HFFc6 (cell line): ENCODE results near the gene CHAF1A. TPM values are rescaled to one million over a fixed set of nuclear protein-coding genes. Genes with fewer than 3 reads are reported as not detected.
A peak's percentile ranks its signal among the peaks of the same experiment; 100 is the strongest.

ENCODE experiments used
- DNase-seq: peaks from one replicate; pipeline ENCODE4 v3.0.0-alpha.2; 2018
- H3K27ac Mint-ChIP-seq: 2 replicates; pipeline ENCODE4 v1.8.0; 2020; ENCODE audit warnings: mild to moderate bottlenecking, mixed read lengths
- H3K27me3 Mint-ChIP-seq: 2 replicates; pipeline ENCODE4 v1.8.0; 2021; ENCODE audit warnings: mild to moderate bottlenecking, moderate library complexity, mixed read lengths; ENCODE audit not compliant: insufficient read depth
- H3K36me3 Mint-ChIP-seq: 2 replicates; pipeline ENCODE4 v1.8.0; 2021; ENCODE audit warnings: low read depth, mixed read lengths
- H3K4me1 Mint-ChIP-seq: 2 replicates; pipeline ENCODE4 v1.8.0; 2020; ENCODE audit warnings: low read depth, mixed read lengths
- H3K4me3 Mint-ChIP-seq: 2 replicates; pipeline ENCODE4 v1.8.0; 2020; ENCODE audit warnings: mild to moderate bottlenecking, moderate library complexity, mixed read lengths
- H3K9me3 Mint-ChIP-seq: 2 replicates; pipeline ENCODE4 v1.8.0; 2020; ENCODE audit warnings: mild to moderate bottlenecking, mixed read lengths
- total RNA-seq, 6 experiments: library from RNA; stranded (reverse); fragmentation: NEBNext Ultra II Directional; extraction: Animal tissue kit (Norgen Biotek cat#: 25700); gene quantifications; 2 replicates in 1 of 6; 3 replicates in 5 of 6; pipeline ENCODE4 v1.2.3, GENCODE V29; 2021
- TF ChIP-seq, protein P1 (sequence below): fragments of 200-600 bp; sonication (generic); IDR thresholded peaks from 2 replicates; pipeline ENCODE4 v1.5.0; 2021; ENCODE audit warnings: antibody characterized with exemption, mild to moderate bottlenecking

Gene CHAF1A
- total RNA-seq, 6 experiments from 2014 or later, result 18.3 to 26.3 (median 24.4) TPM

DNA sequence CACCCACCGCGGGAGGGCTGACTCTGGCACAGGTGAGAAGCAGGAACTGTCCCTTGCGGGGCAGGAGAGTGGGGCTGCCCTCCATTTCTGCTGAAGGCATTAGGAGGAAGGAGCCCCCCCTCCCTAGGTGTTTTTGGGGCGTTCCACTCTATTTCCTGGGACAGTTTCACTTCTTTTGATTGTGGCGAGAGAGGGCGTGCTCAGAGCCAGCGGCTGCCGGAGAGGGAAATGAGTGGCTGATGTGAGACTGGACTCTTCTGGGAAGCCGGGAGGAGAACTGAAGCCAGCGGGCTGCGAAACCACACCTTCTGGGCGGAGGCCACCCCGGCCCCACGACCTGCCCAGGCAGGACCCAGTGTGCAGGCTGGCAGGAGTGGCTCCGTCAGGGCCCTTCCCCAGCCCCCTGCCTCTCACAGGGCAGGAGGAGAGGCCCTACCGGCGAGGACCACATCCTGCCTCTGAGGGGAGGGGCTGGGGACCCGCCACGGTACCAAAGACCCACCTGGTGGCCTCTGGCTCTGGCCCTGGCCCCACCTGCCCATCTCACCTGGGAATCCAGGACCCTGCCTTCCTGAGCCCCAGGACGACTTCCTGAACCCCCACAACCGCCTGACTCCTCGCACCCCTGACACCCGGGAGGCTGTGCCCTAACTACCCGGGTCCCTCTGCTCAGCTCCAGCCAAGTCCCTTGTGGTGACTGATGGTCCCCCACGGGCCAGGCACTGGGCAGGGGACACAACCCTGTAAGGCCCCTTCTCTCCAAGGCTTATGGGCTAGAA lies 33.1 kb upstream of the CHAF1A start:
- DNase-seq, result no peak
- Mint-ChIP-seq H3K4me1 (peaks cover 19% of the 10 kb centered on the region), H3K36me3 (no peaks in the 10 kb centered on the region), H3K27me3 (peaks cover 3% of the 10 kb centered on the region), H3K27ac (peak overlapping the region; percentile 49), H3K4me3 (no peak overlapping the region), H3K9me3 (no peaks in the 10 kb centered on the region)
- TF ChIP-seq, protein P1, sequence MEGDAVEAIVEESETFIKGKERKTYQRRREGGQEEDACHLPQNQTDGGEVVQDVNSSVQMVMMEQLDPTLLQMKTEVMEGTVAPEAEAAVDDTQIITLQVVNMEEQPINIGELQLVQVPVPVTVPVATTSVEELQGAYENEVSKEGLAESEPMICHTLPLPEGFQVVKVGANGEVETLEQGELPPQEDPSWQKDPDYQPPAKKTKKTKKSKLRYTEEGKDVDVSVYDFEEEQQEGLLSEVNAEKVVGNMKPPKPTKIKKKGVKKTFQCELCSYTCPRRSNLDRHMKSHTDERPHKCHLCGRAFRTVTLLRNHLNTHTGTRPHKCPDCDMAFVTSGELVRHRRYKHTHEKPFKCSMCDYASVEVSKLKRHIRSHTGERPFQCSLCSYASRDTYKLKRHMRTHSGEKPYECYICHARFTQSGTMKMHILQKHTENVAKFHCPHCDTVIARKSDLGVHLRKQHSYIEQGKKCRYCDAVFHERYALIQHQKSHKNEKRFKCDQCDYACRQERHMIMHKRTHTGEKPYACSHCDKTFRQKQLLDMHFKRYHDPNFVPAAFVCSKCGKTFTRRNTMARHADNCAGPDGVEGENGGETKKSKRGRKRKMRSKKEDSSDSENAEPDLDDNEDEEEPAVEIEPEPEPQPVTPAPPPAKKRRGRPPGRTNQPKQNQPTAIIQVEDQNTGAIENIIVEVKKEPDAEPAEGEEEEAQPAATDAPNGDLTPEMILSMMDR, result no peak

DNA sequence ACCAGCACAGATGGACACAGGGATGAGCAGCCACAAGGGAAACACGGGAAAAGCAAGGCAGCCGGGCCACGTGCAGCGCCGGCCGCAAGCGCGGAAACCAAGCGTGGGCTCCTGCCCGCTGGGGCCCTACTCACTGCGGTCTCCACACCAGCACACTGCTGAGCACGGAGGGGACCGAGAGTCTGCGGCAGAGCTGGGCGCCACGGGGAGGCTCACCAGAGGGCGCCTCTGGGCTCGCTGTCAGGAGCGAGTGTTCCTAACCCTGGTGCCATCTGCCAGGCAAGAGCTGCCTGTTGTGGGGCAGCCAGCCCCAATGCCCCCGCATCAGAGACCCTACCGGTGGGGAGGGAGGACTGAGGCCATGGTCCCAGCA lies 32.6 kb upstream of the CHAF1A start:
- H3K9me3 Mint-ChIP-seq, result no peaks in the 10 kb centered on the region

DNA sequence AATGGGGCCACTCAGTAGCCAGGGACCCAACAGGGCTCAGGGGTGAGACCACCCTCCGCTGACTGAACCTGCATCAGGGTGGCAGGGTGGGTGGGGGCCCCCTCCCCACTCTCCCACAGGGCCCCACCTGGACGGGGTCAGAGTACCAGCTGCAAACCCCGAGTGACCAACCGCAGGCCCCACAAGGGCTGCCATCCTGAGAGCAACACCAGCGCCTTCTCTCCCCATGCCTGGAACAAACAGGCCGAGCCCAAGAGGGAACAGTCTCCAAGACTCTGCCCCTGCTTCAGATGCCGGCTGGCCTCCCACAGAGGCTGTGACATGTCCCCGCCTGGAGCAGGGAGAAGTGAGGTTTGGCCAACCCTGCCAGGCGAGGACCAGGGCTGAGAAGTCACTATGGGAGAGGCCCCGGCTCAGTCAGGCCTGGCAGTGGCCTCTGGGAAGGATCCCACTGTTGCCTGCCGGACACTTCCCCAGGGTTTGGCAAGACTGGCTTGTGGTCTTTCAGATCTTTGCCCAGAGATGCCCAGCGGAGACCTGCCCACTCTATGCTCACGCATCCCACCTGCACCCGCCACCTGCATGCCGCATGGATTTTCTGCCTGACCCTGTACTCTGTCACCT lies 31.9 kb upstream of the CHAF1A start:
- Mint-ChIP-seq H3K4me3 (no peak overlapping the region), H3K27ac (peak overlapping the region; percentile 54; the same call in 1 of the 2 replicates), H3K9me3 (no peaks in the 10 kb centered on the region), H3K27me3 (peaks cover 3% of the 10 kb centered on the region), H3K36me3 (no peaks in the 10 kb centered on the region), H3K4me1 (peaks cover 29% of the 10 kb centered on the region)
- TF ChIP-seq, protein P1, result no peak
- no peak for DNase-seq

More for the DNA sequence above, 32.6 kb upstream of the CHAF1A start:
- no peak for DNase-seq
- Mint-ChIP-seq H3K4me3 (no peak overlapping the region), H3K27ac (peak overlapping the region; percentile 49), H3K36me3 (no peaks in the 10 kb centered on the region), H3K27me3 (peaks cover 3% of the 10 kb centered on the region), H3K4me1 (peaks cover 22% of the 10 kb centered on the region)
- TF ChIP-seq, protein P1, result 0 out of 2 replicates have a peak, but pooled peaks have one; percentile 28

DNA sequence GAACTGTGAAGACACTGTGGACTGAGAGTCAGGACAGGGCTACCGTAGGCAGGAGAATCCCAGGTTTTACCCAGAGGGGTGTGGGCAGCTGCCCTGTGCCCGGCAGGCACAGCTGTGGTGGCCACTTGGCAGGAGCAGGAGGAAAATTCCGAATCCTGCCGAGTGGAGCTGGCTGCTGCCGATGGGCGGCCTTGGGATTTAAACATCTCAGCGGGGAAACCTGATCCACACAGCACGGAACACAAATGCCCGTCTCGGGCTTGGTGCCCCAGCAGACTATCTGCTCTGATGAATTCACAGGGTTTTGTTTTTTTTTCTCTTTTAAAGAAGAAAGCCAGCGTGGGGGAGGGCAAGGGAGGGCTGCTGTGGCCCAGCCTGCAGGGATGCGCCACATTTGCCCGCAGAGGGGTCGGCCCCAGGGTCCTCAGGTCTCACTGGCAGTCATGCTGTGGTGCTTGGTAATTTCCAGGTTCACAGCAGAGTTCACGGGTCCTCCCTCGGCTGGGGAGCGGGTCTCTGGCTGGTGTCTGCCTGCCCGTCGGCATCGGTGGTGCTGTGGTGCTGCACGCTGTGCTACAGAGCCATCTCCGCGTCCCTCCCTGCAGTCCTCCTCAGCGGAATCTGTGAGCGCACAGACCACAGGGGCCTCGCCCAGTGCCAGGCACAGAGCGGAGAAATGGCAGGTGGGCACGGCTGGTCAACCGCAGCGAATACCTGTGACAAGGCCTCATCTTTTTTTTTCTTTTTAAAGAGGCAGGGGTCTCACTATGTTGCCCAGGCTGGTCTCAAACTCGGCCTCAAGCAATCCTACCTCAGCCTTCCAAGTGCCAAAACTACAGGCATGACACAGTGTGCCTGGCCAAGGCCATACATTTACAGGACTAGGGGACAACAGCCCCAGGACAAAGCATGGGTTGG lies 30.9 kb upstream of the CHAF1A start:
- Mint-ChIP-seq H3K4me3 (no peak overlapping the region), H3K9me3 (no peaks in the 10 kb centered on the region), H3K27ac (peak overlapping the region; percentile 98), H3K36me3 (no peaks in the 10 kb centered on the region), H3K4me1 (peaks cover 39% of the 10 kb centered on the region), H3K27me3 (peaks cover 5% of the 10 kb centered on the region)
- TF ChIP-seq, protein P1, result no peak
- DNase-seq, result no peak

DNA sequence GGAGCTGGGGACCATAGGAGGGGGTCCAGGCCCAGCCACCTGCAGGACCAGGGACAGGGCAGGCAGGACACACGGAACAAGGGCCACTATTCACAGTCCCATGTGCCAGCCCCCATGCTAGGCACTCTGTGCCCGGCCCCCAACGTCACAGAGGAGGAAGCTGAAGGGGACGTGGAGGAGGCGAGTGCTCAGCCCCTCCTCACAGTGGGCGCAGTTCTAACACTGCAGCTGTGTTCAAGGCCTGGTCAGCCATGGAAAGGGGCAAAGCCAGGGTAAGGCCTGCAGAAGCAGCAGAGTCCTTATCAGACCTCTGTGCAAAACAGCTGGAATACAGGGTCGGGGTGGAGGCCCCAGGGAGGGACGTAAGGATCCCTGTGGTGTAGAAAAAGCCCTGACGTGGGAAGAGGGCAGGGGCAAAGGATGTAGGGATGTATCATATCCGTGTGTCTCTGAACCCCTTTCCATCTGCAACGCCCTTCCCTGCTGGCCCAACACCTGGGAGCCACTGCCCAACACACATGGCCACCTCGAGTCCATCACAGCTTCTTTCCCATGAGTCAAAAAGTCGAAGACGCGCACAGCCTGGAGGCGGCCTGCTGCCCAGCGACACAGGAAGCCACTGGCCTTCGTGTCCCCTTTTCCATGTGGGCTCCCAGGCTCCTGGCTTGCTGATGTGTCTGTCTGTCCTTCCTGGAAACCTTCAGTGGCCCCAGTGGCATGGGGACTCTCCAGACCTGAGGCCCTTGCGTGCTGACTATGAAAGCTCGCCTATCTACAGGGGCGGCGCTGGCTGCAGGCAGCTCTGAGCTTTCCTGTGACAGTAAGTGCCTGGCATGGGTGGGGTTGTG lies 30.1 kb upstream of the CHAF1A start:
- TF ChIP-seq, protein P1, result no peak
- Mint-ChIP-seq H3K4me1 (peaks cover 48% of the 10 kb centered on the region), H3K27ac (peak overlapping the region; percentile 98), H3K4me3 (no peak overlapping the region), H3K36me3 (no peaks in the 10 kb centered on the region), H3K9me3 (no peaks in the 10 kb centered on the region), H3K27me3 (peaks cover 5% of the 10 kb centered on the region)
- no peak for DNase-seq
